B cell (primary cell): Measurements from ENCODE around the gene HTRA1. TPM values are rescaled to one million over a fixed set of nuclear protein-coding genes. Genes with fewer than 3 reads are reported as not detected.

Source experiments
- ATAC-seq: fragments of 200-7000 bp; cut with Tn5 transposase; one replicate; pipeline ENCODE4 v1.10.0; 2021; ENCODE audit warnings: low read depth, mild to moderate bottlenecking, moderate number of reproducible peaks, moderate library complexity
- CTCF ChIA-PET: fragments of 350-600 bp; sonication (Branson Sonifier 250); formaldehyde crosslinking; loops from one replicate; lab custom pipeline; 2021; ENCODE audit warnings: antibody characterized with exemption, inconsistent platforms; lab: Charles Lee
- POLR2A ChIA-PET: fragments of 350-600 bp; sonication (Branson Sonifier 250); formaldehyde crosslinking; loops from one replicate; lab custom pipeline; 2021; ENCODE audit warnings: antibody characterized with exemption; lab: Charles Lee
- DNase-seq: peaks from one replicate; pipeline ENCODE4 v3.0.0; 2013
- H2AFZ ChIP-seq: 2 replicates; pipeline ENCODE4 v1.6.1; 2012; ENCODE audit warnings: mild to moderate bottlenecking, low read depth, low read length; ENCODE audit not compliant: insufficient read depth, poor library complexity, severe bottlenecking
- H3K27ac ChIP-seq, 2 donors: 1 replicate in 1 of 2; 2 replicates in 1 of 2; pipeline ENCODE4 v1.5.1; 2012 to 2013; ENCODE audit warnings: low read length in 2 of 2, mild to moderate bottlenecking in 2 of 2, moderate library complexity in 1 of 2
- H3K27me3 ChIP-seq, 4 experiments: fragments of 200-600 bp in 1 of 4; sonication (generic) in 1 of 4; replicated peaks in 1 of 4; 1 replicate in 2 of 4; 2 replicates in 2 of 4; pipeline versions ENCODE4 v1.6.1 to v1.7.0; 2013 to 2016; ENCODE audit warnings: low read length in 3 of 4, mild to moderate bottlenecking in 2 of 4, mixed read lengths in 1 of 4, moderate library complexity in 1 of 4; ENCODE audit not compliant: insufficient read depth in 4 of 4, control insufficient read depth in 3 of 4; ENCODE audit errors: control extremely low read depth in 1 of 4
- H3K36me3 ChIP-seq, 2 experiments: replicated peaks in 1 of 2; 1 replicate in 1 of 2; 2 replicates in 1 of 2; pipeline versions ENCODE4 v1.6.1 to v1.7.1; 2013; ENCODE audit warnings: low read length in 1 of 2; ENCODE audit not compliant: insufficient read depth in 2 of 2, control insufficient read depth in 1 of 2; ENCODE audit errors: control extremely low read depth in 1 of 2, extremely low read depth in 1 of 2
- H3K4me1 ChIP-seq, 2 donors: fragments of 200-600 bp in 1 of 2; sonication (generic) in 1 of 2; 1 replicate in 1 of 2; 2 replicates in 1 of 2; pipeline versions ENCODE4 v1.5.1 to v1.6.1; 2013 to 2017; ENCODE audit warnings: low read length in 2 of 2; ENCODE audit not compliant: control insufficient read depth in 2 of 2, insufficient read depth in 2 of 2
- H3K4me2 ChIP-seq: replicated peaks from 2 replicates; pipeline ENCODE3; 2012; ENCODE audit warnings: mild to moderate bottlenecking, low read depth, low read length; ENCODE audit not compliant: poor library complexity, severe bottlenecking
- H3K4me3 ChIP-seq, 5 experiments: fragments of 200-600 bp in 1 of 5; sonication (generic) in 1 of 5; 1 replicate in 3 of 5; 2 replicates in 2 of 5; pipeline versions ENCODE4 v1.5.1 to v1.7.0; 2011 to 2016; ENCODE audit warnings: low read length in 4 of 5, mild to moderate bottlenecking in 4 of 5, low read depth in 2 of 5, control low read depth in 1 of 5, moderate library complexity in 1 of 5; ENCODE audit not compliant: insufficient read depth in 1 of 5; ENCODE audit errors: control extremely low read depth in 1 of 5, extremely low read depth in 1 of 5
- H3K79me2 ChIP-seq: fragments of 200-600 bp; sonication (generic); one replicate; pipeline ENCODE4 v1.6.0; 2016; ENCODE audit warnings: low read length; ENCODE audit not compliant: control insufficient read depth, insufficient read depth
- H3K9ac ChIP-seq: fragments of 200-600 bp; sonication (generic); 2 replicates; pipeline ENCODE4 v1.6.1; 2017; ENCODE audit warnings: mild to moderate bottlenecking, low read length, moderate library complexity
- H3K9me3 ChIP-seq, 3 donors: one replicate each; pipeline versions ENCODE4 v1.6.1 to v1.7.1; 2013; ENCODE audit warnings: low read length in 2 of 3; ENCODE audit not compliant: control insufficient read depth in 2 of 3, insufficient read depth in 1 of 3; ENCODE audit errors: control extremely low read depth in 1 of 3
- H4K20me1 ChIP-seq: 2 replicates; pipeline ENCODE4 v1.6.0; 2012; ENCODE audit warnings: mild to moderate bottlenecking, low read length; ENCODE audit not compliant: insufficient read depth, control insufficient read depth, poor library complexity, severe bottlenecking
- H3K27ac Mint-ChIP-seq: one replicate; pipeline ENCODE4 v1.8.0; 2021; ENCODE audit warnings: mixed read lengths
- H3K27me3 Mint-ChIP-seq: one replicate; pipeline ENCODE4 v1.8.0; 2021; ENCODE audit warnings: mixed read lengths
- H3K4me1 Mint-ChIP-seq: one replicate; pipeline ENCODE4 v1.8.0; 2021; ENCODE audit warnings: mixed read lengths
- H3K4me3 Mint-ChIP-seq: one replicate; pipeline ENCODE4 v1.8.0; 2021; ENCODE audit warnings: mixed read lengths
- H3K9me3 Mint-ChIP-seq: one replicate; pipeline ENCODE4 v1.8.0; 2022; ENCODE audit warnings: mixed read lengths; ENCODE audit not compliant: insufficient read depth
- CTCF ChIP-seq: fragments of 200-600 bp; IDR thresholded peaks from one replicate; pipeline ENCODE4 v1.8.0; 2022; ENCODE audit warnings: antibody characterized with exemption, mild to moderate bottlenecking
- EZH2 ChIP-seq: IDR thresholded peaks from 2 replicates; pipeline ENCODE4 v1.6.1; 2012; ENCODE audit warnings: borderline replicate concordance, low read depth, mild to moderate bottlenecking, moderate library complexity, low read length; ENCODE audit not compliant: insufficient read depth, poor library complexity, severe bottlenecking
- WGBS: methylation state at CpG from one replicate; pipeline ENCODE4 v1.1.5; 2013; ENCODE audit warnings: missing lambda C conversion rate; ENCODE audit not compliant: insufficient coverage; 5-methylcytosine and 5-hydroxymethylcytosine counted together
- intact Hi-C: fragments of 100-400 bp; cut with micrococcal nuclease; formaldehyde crosslinking; loops from one replicate; pipeline ENCODE4 v1.10.0; 2022
- polyA plus RNA-seq: library from polyadenylated mRNA; depleted of rRNA; stranded (reverse); fragments of >200 nt; gene quantifications from 2 replicates; pipeline ENCODE4 v1.2.3, GENCODE V29; 2012
- total RNA-seq, 2 donors: library from RNA; stranded (reverse); fragments of 120-200 nt in 1 of 2; gene quantifications; 1 replicate in 1 of 2; 2 replicates in 1 of 2; pipeline versions ENCODE4 v1.2.3 to v1.2.4, GENCODE V29; 2013 to 2022

Gene HTRA1
- total and polyA plus RNA-seq, 2 donors (not counting 1 experiment from before 2014, with no cell fraction given): not detected

- 81% methylated on average over 3 of the region's 3 CpGs for WGBS
- Mint-ChIP-seq H3K4me3 (no peak overlapping the region), H3K27ac (no peak overlapping the region), H3K4me1 (peaks cover under 1% of the 10 kb centered on the region), H3K27me3 (peaks cover 7% of the 10 kb centered on the region), H3K9me3 (no peaks in the 10 kb centered on the region)
- no peak for ATAC-seq
- H3K27ac ChIP-seq: no peak overlapping the region
- H3K4me1 ChIP-seq: no peaks in the 10 kb centered on the region
- H3K79me2 ChIP-seq: no peaks in the 10 kb centered on the region
- H3K9me3 ChIP-seq: no peaks in the 10 kb centered on the region
- H3K36me3 ChIP-seq: no peaks in the 10 kb centered on the region
- DNase-seq: no peak
- CTCF ChIA-PET: no interaction called here
- no peak overlapping the region for H3K4me2 ChIP-seq
- H3K27me3 ChIP-seq: no peaks in the 10 kb centered on the region
- H3K9ac ChIP-seq: no peak overlapping the region
- intact Hi-C loops: no loop called here
- no peak overlapping the region for H3K4me3 ChIP-seq
- TF ChIP-seq CTCF: no peak
- TF ChIP-seq EZH2: no peak
- no peak overlapping the region for H2AFZ ChIP-seq
- H4K20me1 ChIP-seq: no peaks in the 10 kb centered on the region
- POLR2A ChIA-PET: no interaction called here
Observed at GRCh38 chr10:122510736-122511135, 49.4 kb downstream of the HTRA1 start.

- H3K27ac Mint-ChIP-seq: no peak overlapping the region
- Histone ChIP-seq H3K4me2 (no peak overlapping the region), H2AFZ (no peak overlapping the region), H3K9me3 (no peaks in the 10 kb centered on the region), H3K4me3 (no peak overlapping the region), H3K4me1 (no peaks in the 10 kb centered on the region), H3K27ac (no peak overlapping the region), H3K36me3 (no peaks in the 10 kb centered on the region), H3K9ac (no peak overlapping the region), H3K79me2 (no peaks in the 10 kb centered on the region), H4K20me1 (no peaks in the 10 kb centered on the region), H3K27me3 (no peaks in the 10 kb centered on the region)
- peaks cover 5% of the 10 kb centered on the region for H3K27me3 Mint-ChIP-seq
- ChIA-PET CTCF (no interaction called here), POLR2A (no interaction called here)
- no peaks in the 10 kb centered on the region for H3K9me3 Mint-ChIP-seq
- H3K4me3 Mint-ChIP-seq: no peak overlapping the region
- H3K4me1 Mint-ChIP-seq: peaks cover 2% of the 10 kb centered on the region
- ATAC-seq (no peak), DNase-seq (no peak)
- TF ChIP-seq EZH2 (no peak), CTCF (no peak)
- WGBS: 62% methylated on average over 4 of the region's 4 CpGs
- intact Hi-C loops: no loop called here
Observed at GRCh38 chr10:122513053-122513452, 51.7 kb downstream of the HTRA1 start.
